Thymus (tissue), 11 donors: Measurements from ENCODE around the gene PLXNB2. TPM values are rescaled to one million over a fixed set of nuclear protein-coding genes. Genes with fewer than 3 reads are reported as not detected.

Experiments used
- DNase-seq, 9 donors: peaks; one replicate each; pipeline ENCODE4 v3.0.0-alpha.2; 2013; ENCODE audit warnings: low spot score in 9 of 9, low read depth in 6 of 9, missing footprints in 1 of 9
- H3K27ac ChIP-seq, 2 donors: one replicate each; pipeline ENCODE4 v1.5.1; 2013; ENCODE audit warnings: control low read depth in 1 of 2, low read depth in 1 of 2, low read length in 1 of 2, mild to moderate bottlenecking in 1 of 2, moderate library complexity in 1 of 2
- H3K27me3 ChIP-seq, 2 donors: one replicate each; pipeline ENCODE4 v1.5.1; 2013; ENCODE audit warnings: low read length in 1 of 2; ENCODE audit not compliant: control insufficient read depth in 2 of 2, insufficient read depth in 1 of 2
- H3K36me3 ChIP-seq, 2 donors: one replicate each; pipeline ENCODE4 v1.5.1; 2013; ENCODE audit warnings: low read length in 1 of 2, mild to moderate bottlenecking in 1 of 2, moderate library complexity in 1 of 2; ENCODE audit not compliant: control insufficient read depth in 2 of 2, insufficient read depth in 2 of 2
- H3K4me1 ChIP-seq, 2 donors: one replicate each; pipeline ENCODE4 v1.5.1; 2013; ENCODE audit warnings: low read length in 2 of 2; ENCODE audit not compliant: control insufficient read depth in 2 of 2, insufficient read depth in 2 of 2
- H3K4me3 ChIP-seq, 2 donors: one replicate each; pipeline ENCODE4 v1.5.1; 2013; ENCODE audit warnings: low read length in 2 of 2, control low read depth in 1 of 2, mild to moderate bottlenecking in 1 of 2
- H3K9me3 ChIP-seq, 2 donors: one replicate each; pipeline ENCODE4 v1.5.1; 2013; ENCODE audit warnings: low read length in 1 of 2, mild to moderate bottlenecking in 1 of 2; ENCODE audit not compliant: control insufficient read depth in 2 of 2, insufficient read depth in 1 of 2
- WGBS: extraction: QIAGEN DNeasy Blood & Tissue Kit; methylation state at CpG from one replicate; pipeline ENCODE4 v1.1.7; 2013; 5-methylcytosine and 5-hydroxymethylcytosine counted together
- polyA plus RNA-seq: library from polyadenylated mRNA; stranded (reverse); fragments of 200-250 nt; gene quantifications from one replicate; pipeline ENCODE4 v1.2.3, GENCODE V29; 2013
- total RNA-seq: library from RNA; stranded (reverse); fragments of 120-200 nt; gene quantifications from one replicate; pipeline ENCODE4 v1.2.4, GENCODE V29; 2013
- donor health status: healthy.

The PLXNB2 gene
- total and polyA plus RNA-seq, 2 donors = 13.1 to 53.2 TPM

DNA sequence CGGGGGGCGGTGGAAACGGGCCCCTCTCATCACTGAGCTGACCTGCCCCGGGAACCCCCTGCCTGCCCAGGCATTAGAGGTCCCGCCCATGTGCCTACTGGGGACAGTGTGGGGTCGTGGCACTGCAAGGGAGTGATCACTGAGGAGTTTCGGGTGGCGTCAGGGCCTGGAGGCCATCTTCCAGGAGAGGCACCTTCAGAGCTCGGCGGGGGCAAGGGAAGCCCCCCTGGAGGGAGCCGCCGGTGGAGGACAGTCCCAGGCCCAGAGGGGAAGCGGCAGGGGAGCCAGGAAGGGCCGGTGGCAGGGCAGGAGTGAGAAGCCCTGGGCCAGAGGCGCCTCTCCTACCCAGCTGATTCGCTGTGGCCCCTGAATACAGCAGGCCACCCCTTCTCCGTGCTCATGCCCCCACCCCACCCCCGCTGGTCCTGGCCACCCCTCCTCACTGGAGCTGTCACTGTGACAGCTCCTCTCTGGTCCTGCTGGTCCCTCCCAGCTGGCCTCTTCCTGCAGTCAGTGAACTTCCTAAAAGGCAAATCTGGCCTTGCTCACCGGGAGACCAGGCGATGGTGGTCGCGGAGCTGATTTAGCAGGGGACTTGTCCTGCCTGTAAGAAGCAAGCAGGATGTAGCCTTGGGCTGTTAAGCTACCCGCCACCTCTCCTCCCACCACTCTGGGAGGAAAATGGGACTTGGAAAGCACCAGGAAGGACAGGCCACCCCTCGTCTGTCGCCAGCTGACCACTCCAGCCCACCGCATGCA lies 35.2 kb downstream of the PLXNB2 start:
- WGBS = 58% methylated on average over 26 of the region's 26 CpGs
- Histone ChIP-seq H3K9me3 (peaks cover 5 to 14% of the 10 kb centered on the region in 2 donors), H3K27ac (no peak overlapping the region), H3K27me3 (peaks cover 56 to 64% of the 10 kb centered on the region in 2 donors), H3K36me3 (no peaks in the 10 kb centered on the region), H3K4me1 (peaks cover 6 to 25% of the 10 kb centered on the region in 2 donors), H3K4me3 (peak overlapping the region in 1 of 2 donors; percentile 44)
- no peak for DNase-seq

DNA sequence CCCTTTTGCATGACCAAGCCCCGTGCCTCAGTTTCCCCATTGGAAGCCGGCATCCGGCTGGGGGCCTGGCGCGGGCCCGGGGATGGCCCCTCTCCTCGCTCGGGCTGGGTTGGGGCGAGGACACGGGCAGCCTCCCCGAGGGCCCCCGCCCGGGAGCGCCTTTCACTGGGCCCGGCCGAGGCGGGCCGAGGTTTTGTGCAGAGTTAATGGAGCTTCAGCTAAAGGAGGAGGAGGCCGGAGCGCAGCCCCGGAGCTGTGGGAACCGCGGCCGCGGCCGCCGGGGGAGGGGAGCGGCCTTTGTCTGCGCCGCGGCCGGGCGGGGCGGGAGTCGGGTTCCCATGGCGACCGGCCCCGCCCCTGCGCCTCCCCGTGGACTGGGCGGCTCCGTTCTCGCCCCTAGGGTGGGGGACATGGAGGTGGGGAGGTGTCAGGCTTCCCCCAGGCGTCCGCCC lies 35.9 kb downstream of the PLXNB2 start:
- WGBS = 1% methylated on average over 45 of the region's 45 CpGs
- Histone ChIP-seq H3K27ac (no peak overlapping the region), H3K27me3 (peaks cover 59 to 71% of the 10 kb centered on the region in 2 donors), H3K36me3 (no peaks in the 10 kb centered on the region), H3K4me3 (peak overlapping the region in 1 of 2 donors; percentile 44), H3K9me3 (peaks cover 5 to 20% of the 10 kb centered on the region in 2 donors), H3K4me1 (peaks cover 6 to 25% of the 10 kb centered on the region in 2 donors)
- peak in 1 of 9 donors; percentile 37 for DNase-seq

DNA sequence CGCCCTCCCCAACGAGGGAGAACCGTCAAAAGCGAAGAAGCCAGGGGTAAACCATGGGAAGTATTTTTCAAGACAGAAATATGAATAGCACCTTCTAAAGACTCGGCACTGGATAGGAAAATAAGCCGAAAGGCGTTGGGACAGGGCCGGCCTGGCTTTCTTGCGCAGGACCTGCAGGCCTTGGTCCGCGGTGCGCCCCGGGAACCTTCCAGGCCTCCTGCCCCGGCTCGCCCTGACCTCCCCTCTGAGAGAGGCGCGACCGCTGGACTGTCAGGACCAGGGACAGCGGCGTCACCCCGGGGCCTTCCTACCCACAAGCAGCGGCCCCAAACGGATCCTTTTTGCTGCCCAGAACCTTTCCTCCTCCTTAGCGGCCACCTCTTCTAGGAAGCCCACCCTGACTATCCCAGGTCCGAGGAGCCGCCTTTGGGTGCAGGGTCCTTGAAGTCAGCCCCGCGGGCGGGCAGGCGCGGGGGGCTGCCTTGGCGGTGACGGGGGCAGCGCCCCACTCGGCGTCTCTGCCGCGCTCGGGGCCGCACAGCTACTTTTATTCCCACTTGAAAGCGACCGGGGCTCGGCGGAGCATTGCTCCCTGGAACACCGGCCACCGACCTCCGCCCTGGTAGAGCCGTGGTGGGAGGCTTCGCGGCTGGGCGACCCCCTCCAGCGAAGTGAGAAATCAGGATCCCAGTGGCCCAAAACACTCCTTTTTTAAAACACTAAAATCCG lies 36.6 kb downstream of the PLXNB2 start:
- Histone ChIP-seq H3K9me3 (peaks cover 4 to 12% of the 10 kb centered on the region in 2 donors), H3K4me1 (peaks cover 6 to 25% of the 10 kb centered on the region in 2 donors), H3K4me3 (peak overlapping the region; percentile 24 to 62), H3K27me3 (peaks cover 59 to 78% of the 10 kb centered on the region in 2 donors), H3K27ac (no peak overlapping the region), H3K36me3 (no peaks in the 10 kb centered on the region)
- WGBS = 2% methylated on average over 53 of the region's 53 CpGs
- DNase-seq = peak in 2 of 9 donors; percentile 58 to 62

DNA sequence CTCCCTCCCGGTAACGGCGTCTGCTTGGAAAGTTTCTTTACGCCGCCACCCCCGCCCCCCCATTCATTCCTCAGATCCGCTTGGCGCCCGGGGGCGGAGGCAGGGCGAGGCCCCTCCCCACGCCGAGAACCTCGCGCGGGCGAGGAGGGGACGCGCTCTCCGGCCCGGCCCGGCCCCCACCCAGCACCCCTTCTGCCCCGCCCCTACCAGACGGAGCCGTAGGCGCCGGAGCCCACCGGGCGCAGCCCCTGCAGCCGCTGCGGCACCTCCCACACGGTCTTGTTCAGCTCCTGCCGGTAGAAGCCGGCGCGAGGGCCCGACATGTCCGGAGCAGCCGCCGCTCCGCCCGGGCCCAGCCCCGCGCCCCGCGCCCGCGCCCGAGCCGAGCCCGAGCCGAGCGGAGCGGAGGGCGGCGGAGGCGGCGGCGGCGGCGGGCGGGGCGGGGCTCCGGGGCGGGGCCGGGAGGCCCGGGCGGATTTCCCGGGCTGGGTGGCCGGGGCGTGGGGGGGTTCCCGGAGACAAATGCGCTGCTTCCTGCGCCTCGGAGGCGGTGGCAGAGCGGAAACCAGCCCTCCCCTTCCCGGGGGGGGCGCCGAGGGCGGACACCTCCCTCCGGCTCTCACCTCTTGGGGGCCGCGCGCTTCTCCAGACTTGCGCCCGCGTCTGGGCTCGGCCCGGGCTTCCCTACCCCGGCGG lies 37.3 kb downstream of the PLXNB2 start, which contains the start of gene MAPK11:
Gene MAPK11 (minus strand): TSS at position 411 of the 696 bp plus-strand sequence. CDS start 88 bp downstream, at position 323.
- Histone ChIP-seq H3K27me3 (peaks cover 59 to 84% of the 10 kb centered on the region in 2 donors), H3K9me3 (peaks cover 4 to 11% of the 10 kb centered on the region in 2 donors), H3K36me3 (no peaks in the 10 kb centered on the region), H3K4me3 (peak within 1 kb of the TSS; percentile 24 to 62), H3K27ac (no peak within 1 kb of the TSS), H3K4me1 (peaks cover 6 to 25% of the 10 kb centered on the region in 2 donors)
- peak in 2 of 9 donors; percentile 47 to 69 for DNase-seq
- WGBS = under 1% methylated on average over 92 of the region's 92 CpGs

DNA sequence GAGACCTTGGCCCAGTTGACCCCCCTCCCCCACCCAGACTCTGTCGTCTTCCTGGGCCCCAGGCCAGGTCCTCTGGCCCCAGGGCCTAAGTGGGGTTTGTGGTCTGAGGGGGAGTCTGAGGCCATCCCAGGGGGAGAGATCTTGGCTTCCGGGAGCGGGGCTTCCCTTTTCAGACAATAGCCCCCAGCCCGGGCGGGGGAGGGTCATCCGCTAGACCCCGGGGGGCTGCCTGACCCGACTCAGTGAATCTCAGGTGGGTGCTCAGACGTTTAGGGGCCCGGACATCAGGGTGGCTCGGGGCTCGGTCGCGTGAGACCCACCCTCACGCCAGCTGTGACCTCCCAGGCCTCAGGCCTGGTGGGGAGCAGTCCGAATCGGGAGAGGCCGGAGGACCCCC lies 37.9 kb downstream of the PLXNB2 start:
- H3K9me3 ChIP-seq = peaks cover 4 to 11% of the 10 kb centered on the region in 2 donors
- no peak overlapping the region for H3K27ac ChIP-seq
- H3K4me3 ChIP-seq = peak overlapping the region; percentile 22 to 62
- H3K27me3 ChIP-seq = peaks cover 59 to 90% of the 10 kb centered on the region in 2 donors
- 5% methylated on average over 18 of the region's 18 CpGs for WGBS
- no peak for DNase-seq
- H3K4me1 ChIP-seq = peaks cover 6 to 25% of the 10 kb centered on the region in 2 donors
- H3K36me3 ChIP-seq = no peaks in the 10 kb centered on the region

DNA sequence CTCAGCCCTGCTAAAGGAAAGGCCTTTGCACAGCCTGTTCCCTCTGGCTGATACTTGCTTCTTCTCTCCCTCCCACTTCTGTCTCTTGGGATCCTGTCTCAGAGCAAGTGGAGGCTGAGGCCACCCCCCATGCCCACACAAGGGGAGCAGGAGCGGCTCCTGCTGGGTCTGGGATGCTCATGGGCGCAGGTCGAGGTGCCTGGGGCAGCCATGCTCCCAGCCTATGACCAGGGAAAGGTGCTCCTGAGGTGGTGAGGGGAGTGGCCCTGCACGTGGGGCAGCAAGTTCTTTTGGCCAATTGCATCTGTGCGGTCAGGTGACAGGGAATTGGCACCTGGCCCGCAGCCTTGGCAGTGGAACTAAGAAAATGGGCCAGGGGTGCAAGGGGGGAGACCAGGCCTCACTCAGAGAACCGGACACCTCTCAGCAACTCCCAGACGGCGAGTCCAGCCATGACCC lies 38.8 kb downstream of the PLXNB2 start:
- no peak overlapping the region for H3K4me3 ChIP-seq
- H3K27ac ChIP-seq = no peak overlapping the region
- peaks cover 6 to 25% of the 10 kb centered on the region in 2 donors for H3K4me1 ChIP-seq
- peaks cover 61 to 92% of the 10 kb centered on the region in 2 donors for H3K27me3 ChIP-seq
- peaks cover 4 to 11% of the 10 kb centered on the region in 2 donors for H3K9me3 ChIP-seq
- WGBS = 90% methylated on average over 9 of the region's 9 CpGs
- H3K36me3 ChIP-seq = no peaks in the 10 kb centered on the region
- no peak for DNase-seq

DNA sequence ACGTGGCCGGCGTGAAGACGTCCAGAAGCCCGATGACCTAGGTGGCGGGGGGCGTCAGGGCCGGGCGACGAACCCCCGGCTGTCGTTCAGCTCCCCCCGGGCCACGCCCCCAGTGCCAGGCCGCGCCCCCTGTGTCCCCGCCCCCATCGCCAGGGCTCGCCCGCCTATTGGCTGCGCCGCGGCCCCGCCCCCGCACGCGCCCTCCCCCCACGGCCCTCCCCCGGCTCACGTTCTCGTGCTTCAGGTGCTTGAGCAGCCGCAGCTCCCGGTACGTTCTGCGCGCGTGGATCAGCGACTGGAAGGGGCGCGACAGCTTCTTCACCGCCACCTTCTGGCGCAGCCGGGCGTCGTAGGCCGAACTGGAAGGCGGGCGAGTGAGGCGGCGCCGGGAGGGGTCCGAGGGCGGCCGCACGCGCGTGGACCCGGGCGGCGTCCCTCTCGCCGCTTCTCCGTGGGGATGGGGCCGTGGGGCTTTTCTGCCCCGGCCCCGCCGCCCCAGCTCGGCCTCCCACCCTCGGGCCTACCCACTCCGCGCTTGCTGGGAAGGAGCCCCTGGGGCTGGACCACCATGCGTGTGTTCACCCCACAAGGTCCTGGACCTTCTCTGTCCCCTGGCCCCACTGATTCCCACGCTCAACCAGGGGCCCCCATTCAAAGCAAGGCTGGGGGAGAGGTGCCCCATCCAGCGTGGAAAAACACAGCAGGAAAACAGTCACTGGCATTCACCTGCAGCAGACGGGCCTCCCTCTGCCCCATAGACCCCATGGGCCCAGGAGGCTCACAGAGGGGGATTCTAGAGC lies 39.7 kb downstream of the PLXNB2 start:
- Histone ChIP-seq H3K9me3 (peaks cover 4 to 11% of the 10 kb centered on the region in 2 donors), H3K4me3 (no peak overlapping the region), H3K36me3 (no peaks in the 10 kb centered on the region), H3K4me1 (peaks cover 6 to 25% of the 10 kb centered on the region in 2 donors), H3K27ac (no peak overlapping the region), H3K27me3 (peaks cover 67 to 98% of the 10 kb centered on the region in 2 donors)
- WGBS = 30% methylated on average over 75 of the region's 75 CpGs
- peak in 1 of 9 donors; percentile 46 for DNase-seq

DNA sequence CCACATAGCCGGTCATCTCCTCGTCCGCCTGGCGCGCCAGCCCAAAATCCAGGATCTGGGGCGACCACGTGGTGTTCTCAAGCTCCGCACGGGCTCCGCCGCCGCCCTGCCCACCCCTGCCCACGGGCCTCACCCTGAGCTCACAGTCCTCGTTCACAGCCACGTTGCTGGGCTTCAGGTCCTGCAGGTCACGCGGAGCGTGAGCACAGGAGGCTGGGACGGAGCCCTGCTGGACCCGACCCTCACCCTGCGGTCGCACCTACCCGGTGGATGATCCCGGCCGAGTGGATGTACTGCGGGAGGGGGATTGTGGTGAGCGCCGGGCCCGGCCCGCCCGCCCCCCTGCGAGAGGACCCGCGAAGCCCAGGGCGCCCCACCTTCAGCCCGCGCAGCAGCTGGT lies 40.5 kb downstream of the PLXNB2 start:
- peaks cover 67 to 98% of the 10 kb centered on the region in 2 donors for H3K27me3 ChIP-seq
- no peaks in the 10 kb centered on the region for H3K36me3 ChIP-seq
- H3K9me3 ChIP-seq = peaks cover 4 to 11% of the 10 kb centered on the region in 2 donors
- peaks cover 6 to 24% of the 10 kb centered on the region in 2 donors for H3K4me1 ChIP-seq
- 91% methylated on average over 37 of the region's 37 CpGs for WGBS
- no peak overlapping the region for H3K4me3 ChIP-seq
- no peak for DNase-seq
- H3K27ac ChIP-seq = no peak overlapping the region
